ENCODE measurements around the gene GADD45GIP1.

GADD45GIP1 gene

DNA sequence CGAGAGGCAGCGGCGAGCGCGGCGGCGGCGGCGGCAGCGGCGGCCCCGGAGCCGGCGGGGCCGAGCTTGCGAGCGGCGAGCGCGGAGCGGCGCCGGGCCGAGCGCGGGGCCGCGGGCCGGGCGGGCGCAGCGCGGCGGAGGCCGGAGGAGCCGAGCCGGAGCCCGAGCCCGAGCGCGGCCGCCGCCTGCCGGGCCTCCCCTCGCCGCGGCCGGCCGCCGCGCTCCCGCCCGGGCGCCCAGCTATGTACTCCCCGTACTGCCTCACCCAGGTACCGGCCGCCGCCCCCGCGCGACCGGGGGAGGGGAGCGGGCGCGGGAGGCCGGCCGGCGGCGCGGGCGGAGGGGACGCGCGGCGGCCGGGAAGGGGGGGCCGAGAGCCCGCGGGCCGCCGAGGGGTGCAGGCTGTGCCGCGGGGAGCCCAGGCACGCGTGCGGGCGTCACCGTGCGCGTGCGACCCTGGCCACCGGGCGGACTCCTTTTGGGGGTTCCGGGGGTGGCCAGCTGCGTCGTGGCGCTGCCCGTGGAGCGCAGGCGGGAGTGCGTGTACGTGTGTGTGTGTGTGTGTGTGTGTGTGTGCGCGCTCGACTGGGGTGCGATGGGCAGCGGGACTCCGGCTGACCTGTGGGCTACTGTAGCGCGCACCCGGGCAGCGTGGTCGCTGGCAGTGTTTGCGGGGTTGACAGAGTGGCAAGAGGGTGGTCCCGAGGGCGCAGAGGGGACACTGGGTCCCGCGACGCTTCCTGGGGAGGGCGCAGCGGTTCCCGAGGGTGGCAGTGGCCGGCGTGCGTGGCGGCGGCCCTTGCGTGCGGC is 38.8 kb upstream of the GADD45GIP1 start:
- H3K27ac ChIP-seq (ENCODE audit: low read length, poor library complexity, severe bottlenecking), result no peak overlapping the region
- no peaks in the 10 kb centered on the region for H3K9me3 ChIP-seq (ENCODE audit: control insufficient read depth, low read length)
- no peak overlapping the region for H2BK120ac ChIP-seq (ENCODE audit: low read depth, low read length)
- peak overlapping the region in 1 of 2 experiments; percentile 83 for H3K18ac ChIP-seq (ENCODE audit: low read depth in 1 of 2, low read length in 2 of 2)
- peak overlapping the region; percentile 66 to 91 for H3K4me3 ChIP-seq (ENCODE audit: insufficient read depth in 1 of 2, low read depth in 1 of 2, low read length in 2 of 2)
- no peak overlapping the region for H2AK5ac ChIP-seq (ENCODE audit: low read length, severe bottlenecking)
- H4K8ac ChIP-seq (ENCODE audit: low read length), result peak overlapping the region; percentile 64
- H3K14ac ChIP-seq (ENCODE audit: low read length in 2 of 2), result no peak overlapping the region
- H3K36me3 ChIP-seq (ENCODE audit: control insufficient read depth in 1 of 2, insufficient read depth in 2 of 2, low read depth in 1 of 2, low read length in 2 of 2), result peaks cover 11 to 13% of the 10 kb centered on the region in 2 experiments
- peak overlapping the region; percentile 95 for H3K9ac ChIP-seq (ENCODE audit: low read length)
- no peak overlapping the region for H4K91ac ChIP-seq (ENCODE audit: low read length)
- WGBS, result 2% methylated on average over 61 of the region's 129 CpGs
- H2AFZ ChIP-seq (ENCODE audit: low read depth, low read length), result peak overlapping the region; percentile 54
- H2BK12ac ChIP-seq (ENCODE audit: low read length in 2 of 2), result no peak overlapping the region
- no peaks in the 10 kb centered on the region for H3K79me1 ChIP-seq (replicated peaks; ENCODE audit: low read length, poor library complexity, severe bottlenecking)
- peaks cover 0 to 37% of the 10 kb centered on the region in 2 experiments for H3K27me3 ChIP-seq (ENCODE audit: control insufficient read depth in 1 of 2, insufficient read depth in 1 of 2, low read length in 2 of 2)
- no peak overlapping the region for H2BK5ac ChIP-seq (ENCODE audit: low read depth, low read length, poor library complexity, severe bottlenecking)
- DNase-seq, result peak; percentile 45
- peak overlapping the region in 1 of 2 experiments; percentile 17 for H3K4ac ChIP-seq (ENCODE audit: low read depth in 1 of 2, low read length in 2 of 2)
- H3K4me2 ChIP-seq (ENCODE audit: low read length, poor library complexity, severe bottlenecking), result peak overlapping the region; percentile 86
- H3K4me1 ChIP-seq (ENCODE audit: control insufficient read depth, insufficient read depth, low read depth, low read length), result peaks cover 19% of the 10 kb centered on the region
- H2BK15ac ChIP-seq (ENCODE audit: low read depth, poor library complexity, severe bottlenecking), result no peak overlapping the region
- H3K23ac ChIP-seq (ENCODE audit: low read length in 2 of 2), result peak overlapping the region in 1 of 2 experiments; percentile 14

GRCh38 chr19:12994701-12995595 is 37.9 kb upstream of the GADD45GIP1 start, which contains the start of gene NFIX:
Gene NFIX (plus strand): TSS chr19:12995475. CDS start chr19:12995838, 363 bp downstream.
- Histone ChIP-seq H3K4me1 (ENCODE audit: control insufficient read depth, insufficient read depth, low read depth, low read length) (peaks cover 19% of the 10 kb centered on the region), H2AK5ac (ENCODE audit: low read length, severe bottlenecking) (no peak within 1 kb of the TSS), H3K18ac (ENCODE audit: low read depth in 1 of 2, low read length in 2 of 2) (peak within 1 kb of the TSS; percentile 16 to 83), H4K8ac (ENCODE audit: low read length) (peak within 1 kb of the TSS; percentile 64), H3K4ac (ENCODE audit: low read depth in 1 of 2, low read length in 2 of 2) (peak within 1 kb of the TSS in 1 of 2 experiments; percentile 17), H2BK15ac (ENCODE audit: low read depth, poor library complexity, severe bottlenecking) (no peak within 1 kb of the TSS), H2BK5ac (ENCODE audit: low read depth, low read length, poor library complexity, severe bottlenecking) (no peak within 1 kb of the TSS), H3K23ac (ENCODE audit: low read length in 2 of 2) (peak within 1 kb of the TSS in 1 of 2 experiments; percentile 14), H3K79me1 (replicated peaks; ENCODE audit: low read length, poor library complexity, severe bottlenecking) (no peaks in the 10 kb centered on the region), H3K9me3 (ENCODE audit: control insufficient read depth, low read length) (no peaks in the 10 kb centered on the region), H3K14ac (ENCODE audit: low read length in 2 of 2) (peak within 1 kb of the TSS in 1 of 2 experiments; percentile 22), H3K36me3 (ENCODE audit: control insufficient read depth in 1 of 2, insufficient read depth in 2 of 2, low read depth in 1 of 2, low read length in 2 of 2) (peaks cover 11 to 13% of the 10 kb centered on the region in 2 experiments), H2AFZ (ENCODE audit: low read depth, low read length) (peak within 1 kb of the TSS; percentile 54), H3K4me2 (ENCODE audit: low read length, poor library complexity, severe bottlenecking) (peak within 1 kb of the TSS; percentile 86), H3K27ac (ENCODE audit: low read length, poor library complexity, severe bottlenecking) (no peak within 1 kb of the TSS), H3K4me3 (ENCODE audit: insufficient read depth in 1 of 2, low read depth in 1 of 2, low read length in 2 of 2) (peak within 1 kb of the TSS; percentile 66 to 91), H2BK12ac (ENCODE audit: low read length in 2 of 2) (no peak within 1 kb of the TSS), H3K9ac (ENCODE audit: low read length) (peak within 1 kb of the TSS; percentile 95), H3K27me3 (ENCODE audit: control insufficient read depth in 1 of 2, insufficient read depth in 1 of 2, low read length in 2 of 2) (peaks cover 0 to 43% of the 10 kb centered on the region in 2 experiments), H2BK120ac (ENCODE audit: low read depth, low read length) (no peak within 1 kb of the TSS), H4K91ac (ENCODE audit: low read length) (no peak within 1 kb of the TSS)
- WGBS, result 43% methylated on average over 24 of the region's 84 CpGs
- DNase-seq, result peak; percentile 69

DNA sequence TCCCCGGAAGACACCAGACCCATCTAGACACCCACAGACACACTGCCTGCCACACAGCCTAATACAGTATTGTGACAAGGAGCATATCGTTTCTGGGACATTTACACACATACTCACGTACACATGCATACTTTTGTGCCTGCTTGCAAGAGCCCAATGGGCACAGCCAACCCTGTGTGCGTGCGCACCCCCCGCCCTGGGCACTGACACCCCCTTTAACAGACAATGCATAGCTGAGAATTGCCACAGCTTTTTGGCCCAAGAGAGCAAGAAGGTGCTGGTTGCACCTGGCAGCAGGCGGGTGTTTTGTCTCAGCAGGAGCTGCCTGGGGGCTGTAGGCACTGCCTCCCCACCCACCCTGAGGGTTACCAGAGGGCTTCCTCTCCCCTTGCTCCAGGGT is 36.5 kb upstream of the GADD45GIP1 start:
- no peak overlapping the region for H3K4ac ChIP-seq (ENCODE audit: low read depth in 1 of 2, low read length in 2 of 2)
- no peak overlapping the region for H3K4me2 ChIP-seq (ENCODE audit: low read length, poor library complexity, severe bottlenecking)
- H2AK5ac ChIP-seq (ENCODE audit: low read length, severe bottlenecking), result no peak overlapping the region
- peaks cover 2 to 9% of the 10 kb centered on the region in 2 experiments for H3K36me3 ChIP-seq (ENCODE audit: control insufficient read depth in 1 of 2, insufficient read depth in 2 of 2, low read depth in 1 of 2, low read length in 2 of 2)
- H3K18ac ChIP-seq (ENCODE audit: low read depth in 1 of 2, low read length in 2 of 2), result no peak overlapping the region
- H2BK15ac ChIP-seq (ENCODE audit: low read depth, poor library complexity, severe bottlenecking), result no peak overlapping the region
- H3K23ac ChIP-seq (ENCODE audit: low read length in 2 of 2), result no peak overlapping the region
- no peak for DNase-seq
- no peaks in the 10 kb centered on the region for H3K79me1 ChIP-seq (replicated peaks; ENCODE audit: low read length, poor library complexity, severe bottlenecking)
- no peak overlapping the region for H4K91ac ChIP-seq (ENCODE audit: low read length)
- H3K4me3 ChIP-seq (ENCODE audit: insufficient read depth in 1 of 2, low read depth in 1 of 2, low read length in 2 of 2), result no peak overlapping the region
- peaks cover 0 to 44% of the 10 kb centered on the region in 2 experiments for H3K27me3 ChIP-seq (ENCODE audit: control insufficient read depth in 1 of 2, insufficient read depth in 1 of 2, low read length in 2 of 2)
- H2BK120ac ChIP-seq (ENCODE audit: low read depth, low read length), result no peak overlapping the region
- H3K27ac ChIP-seq (ENCODE audit: low read length, poor library complexity, severe bottlenecking), result no peak overlapping the region
- H2AFZ ChIP-seq (ENCODE audit: low read depth, low read length), result no peak overlapping the region
- H4K8ac ChIP-seq (ENCODE audit: low read length), result no peak overlapping the region
- H3K9me3 ChIP-seq (ENCODE audit: control insufficient read depth, low read length), result no peaks in the 10 kb centered on the region
- WGBS, result 87% methylated on average over 7 of the region's 7 CpGs
- no peak overlapping the region for H3K14ac ChIP-seq (ENCODE audit: low read length in 2 of 2)
- H2BK5ac ChIP-seq (ENCODE audit: low read depth, low read length, poor library complexity, severe bottlenecking), result no peak overlapping the region
- no peak overlapping the region for H3K9ac ChIP-seq (ENCODE audit: low read length)
- H2BK12ac ChIP-seq (ENCODE audit: low read length in 2 of 2), result no peak overlapping the region
- peaks cover 19% of the 10 kb centered on the region for H3K4me1 ChIP-seq (ENCODE audit: control insufficient read depth, insufficient read depth, low read depth, low read length)

Data from mesenchymal stem cell (in vitro differentiated cells and primary cell).